ENCODE measurements around the gene CRIP3. TPM values are rescaled to one million over a fixed set of nuclear protein-coding genes. Genes with fewer than 3 reads are reported as not detected.

The CRIP3 gene
- total and polyA plus RNA-seq, 2 of the 13 experiments (the other 11 are each of a cell fraction or from before 2014, with no cell fraction given) = 6.3 to 9.3 TPM

DNA sequence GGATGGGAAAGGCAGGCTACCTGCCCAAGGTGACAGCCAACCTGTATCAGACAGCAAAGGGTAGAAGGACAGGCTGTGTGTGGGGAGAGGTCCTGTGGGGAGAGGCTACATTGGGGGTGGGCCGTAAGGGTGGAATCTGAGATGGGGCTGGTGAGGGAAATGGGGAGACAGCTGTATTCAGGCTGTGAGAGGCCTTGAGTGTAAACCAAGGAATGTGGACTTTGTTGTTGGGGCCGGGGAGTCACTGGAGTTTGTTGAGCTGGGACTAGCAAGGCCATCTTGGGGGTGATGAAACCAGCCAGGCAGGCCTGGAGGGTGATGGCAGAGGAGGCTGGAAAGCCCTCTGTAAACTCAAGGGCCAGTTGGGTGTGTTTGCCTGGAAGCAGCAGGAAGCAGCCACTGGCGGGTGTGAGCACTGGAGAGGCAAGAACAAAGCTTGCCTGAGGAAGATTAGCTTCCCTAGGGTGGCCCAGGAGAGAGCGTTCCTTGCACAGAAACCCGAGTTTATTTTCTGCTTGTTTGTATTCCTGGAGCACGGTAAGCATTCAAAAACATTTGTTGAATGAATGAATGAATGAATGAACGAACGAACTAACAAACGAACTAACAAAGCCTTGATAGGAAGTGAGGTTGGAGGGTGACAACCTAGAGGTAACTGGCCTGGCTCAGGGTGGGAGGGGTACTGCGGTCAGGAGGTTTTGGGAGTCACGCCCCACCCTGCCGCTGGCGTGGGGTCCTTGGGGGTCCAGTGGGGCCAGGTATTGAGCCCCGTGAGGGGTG, 46.4 kb downstream of the CRIP3 start (continued):
- TF ChIP-seq TMF1 (CRISPR knock-in tag; IDR thresholded peaks at IDR 0.05; ENCODE audit: low read depth) = no peak
- 0 out of 2 replicates have a peak, but pooled peaks have one; percentile 16 for TF ChIP-seq CTCF (CRISPR knock-in tag; IDR thresholded peaks at IDR 0.05)
- no peak for TF ChIP-seq RERE (CRISPR knock-in tag; IDR thresholded peaks at IDR 0.05; ENCODE audit: low read depth)
- TF ChIP-seq THRA (CRISPR knock-in tag; IDR thresholded peaks at IDR 0.05; ENCODE audit: borderline replicate concordance) = peak; percentile 67; the same call in 1 of the 2 replicates
- peak in 1 of 2 experiments; percentile 67; a peak in 1 of 4 replicates for TF ChIP-seq KLF16 (CRISPR knock-in tag; IDR thresholded peaks at IDR 0.05)
- peak; percentile 19; the same call in 1 of the 2 replicates for TF ChIP-seq TFAP4 (IDR thresholded peaks at IDR 0.05; ENCODE audit: borderline replicate concordance, low read depth)
- peak; percentile 35; the same call in 1 of the 2 replicates for TF ChIP-seq ZMYM3 (CRISPR knock-in tag; IDR thresholded peaks at IDR 0.05)
- peak; percentile 92 for TF ChIP-seq ZNF644 (CRISPR knock-in tag; IDR thresholded peaks at IDR 0.05; ENCODE audit: low read depth)
- TF ChIP-seq, protein P1, sequence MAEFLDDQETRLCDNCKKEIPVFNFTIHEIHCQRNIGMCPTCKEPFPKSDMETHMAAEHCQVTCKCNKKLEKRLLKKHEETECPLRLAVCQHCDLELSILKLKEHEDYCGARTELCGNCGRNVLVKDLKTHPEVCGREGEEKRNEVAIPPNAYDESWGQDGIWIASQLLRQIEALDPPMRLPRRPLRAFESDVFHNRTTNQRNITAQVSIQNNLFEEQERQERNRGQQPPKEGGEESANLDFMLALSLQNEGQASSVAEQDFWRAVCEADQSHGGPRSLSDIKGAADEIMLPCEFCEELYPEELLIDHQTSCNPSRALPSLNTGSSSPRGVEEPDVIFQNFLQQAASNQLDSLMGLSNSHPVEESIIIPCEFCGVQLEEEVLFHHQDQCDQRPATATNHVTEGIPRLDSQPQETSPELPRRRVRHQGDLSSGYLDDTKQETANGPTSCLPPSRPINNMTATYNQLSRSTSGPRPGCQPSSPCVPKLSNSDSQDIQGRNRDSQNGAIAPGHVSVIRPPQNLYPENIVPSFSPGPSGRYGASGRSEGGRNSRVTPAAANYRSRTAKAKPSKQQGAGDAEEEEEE (CRISPR knock-in tag; IDR thresholded peaks at IDR 0.05; ENCODE audit: borderline replicate concordance) = peak; percentile 80; the same call in 1 of the 2 replicates
- TF ChIP-seq, protein P2, sequence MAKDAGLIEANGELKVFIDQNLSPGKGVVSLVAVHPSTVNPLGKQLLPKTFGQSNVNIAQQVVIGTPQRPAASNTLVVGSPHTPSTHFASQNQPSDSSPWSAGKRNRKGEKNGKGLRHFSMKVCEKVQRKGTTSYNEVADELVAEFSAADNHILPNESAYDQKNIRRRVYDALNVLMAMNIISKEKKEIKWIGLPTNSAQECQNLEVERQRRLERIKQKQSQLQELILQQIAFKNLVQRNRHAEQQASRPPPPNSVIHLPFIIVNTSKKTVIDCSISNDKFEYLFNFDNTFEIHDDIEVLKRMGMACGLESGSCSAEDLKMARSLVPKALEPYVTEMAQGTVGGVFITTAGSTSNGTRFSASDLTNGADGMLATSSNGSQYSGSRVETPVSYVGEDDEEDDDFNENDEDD (CRISPR knock-in tag; IDR thresholded peaks at IDR 0.05; ENCODE audit: borderline replicate concordance) = no peak
- peak; percentile 25; the same call in 1 of the 2 replicates for TF ChIP-seq ZGPAT (CRISPR knock-in tag; IDR thresholded peaks at IDR 0.05)
- no peak for TF ChIP-seq PRPF4 (IDR thresholded peaks at IDR 0.05; ENCODE audit: low read depth, low read length, poor library complexity, severe bottlenecking)
